Ramos (cell line): ENCODE data around the gene CSKMT.
"Not testable (repeated sequence)": the region's sequence is repeated elsewhere in the genome, so short reads cannot be mapped to it uniquely, and the experiment has no call there.

Experiments used
- in situ Hi-C: fragments of 300-500 bp; cut with MboI; formaldehyde crosslinking; loops from one replicate; pipeline ENCODE4 v1.14.3; 2022; ENCODE audit warnings: low sequenced_read_pairs; ENCODE audit not compliant: unreplicated experiment

Gene CSKMT

DNA sequence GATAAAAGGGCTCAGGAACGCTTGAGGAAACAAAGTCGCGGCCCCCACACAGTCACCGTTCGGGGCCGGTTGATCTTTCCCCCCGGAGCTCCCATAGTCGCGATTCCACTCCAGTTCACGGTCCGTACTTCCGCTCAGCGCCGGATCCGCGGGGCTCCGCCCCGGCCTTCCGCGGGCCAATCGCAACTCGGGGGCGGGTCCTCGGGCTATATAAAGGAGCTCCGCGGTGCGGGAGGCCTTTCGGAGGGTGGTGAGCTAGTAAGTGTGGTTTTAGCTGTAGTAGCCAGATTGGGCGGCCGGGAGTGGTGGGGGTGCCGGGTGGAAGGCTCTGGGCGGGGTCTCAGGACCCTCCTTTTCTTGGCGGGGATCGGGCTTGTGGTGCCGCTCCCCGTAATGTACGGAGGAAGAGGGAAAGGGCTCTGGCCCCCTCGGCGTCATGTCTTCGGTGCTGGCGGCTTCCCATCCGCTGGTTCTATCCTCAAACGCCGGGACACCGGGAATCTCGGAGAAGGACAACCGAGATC lies at the start of gene CSKMT, which contains the start of gene C11orf98:
Gene CSKMT (plus strand): TSS at position 238 of the 524 bp plus-strand sequence. CDS start 568 bp downstream, outside the sequence.
Gene C11orf98 (minus strand): TSS at position 136 of the 524 bp plus-strand sequence. CDS start 41 bp downstream, at position 95.
- in situ Hi-C loops = no loop called here

DNA sequence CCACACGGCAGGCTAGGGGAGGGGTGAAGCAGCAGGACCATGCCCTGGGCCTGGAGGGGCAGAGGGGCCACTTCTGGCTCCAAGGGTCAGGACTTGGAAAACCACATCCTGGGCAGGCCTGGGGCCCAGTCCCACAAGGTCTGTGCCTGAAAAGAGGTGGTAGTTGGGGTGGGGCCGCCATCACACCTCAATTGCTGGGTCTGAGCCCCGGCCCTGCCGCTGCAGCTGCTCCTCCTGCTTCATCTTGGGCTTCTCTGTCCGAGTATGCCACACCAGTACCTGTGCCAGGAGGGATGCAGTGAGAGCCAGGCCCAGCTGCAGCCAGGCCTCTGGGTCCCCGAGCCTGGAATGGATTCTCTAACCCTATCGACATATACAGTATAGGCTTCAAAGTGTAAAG lies 49.6 kb upstream of the CSKMT start:
- in situ Hi-C loops = loop anchor here (25.0 kb wide), 1 partner anchor 1622 kb away; the partner anchor contains the start of genes DNAJC4, FKBP2, NUDT22 and PPP1R14B

DNA sequence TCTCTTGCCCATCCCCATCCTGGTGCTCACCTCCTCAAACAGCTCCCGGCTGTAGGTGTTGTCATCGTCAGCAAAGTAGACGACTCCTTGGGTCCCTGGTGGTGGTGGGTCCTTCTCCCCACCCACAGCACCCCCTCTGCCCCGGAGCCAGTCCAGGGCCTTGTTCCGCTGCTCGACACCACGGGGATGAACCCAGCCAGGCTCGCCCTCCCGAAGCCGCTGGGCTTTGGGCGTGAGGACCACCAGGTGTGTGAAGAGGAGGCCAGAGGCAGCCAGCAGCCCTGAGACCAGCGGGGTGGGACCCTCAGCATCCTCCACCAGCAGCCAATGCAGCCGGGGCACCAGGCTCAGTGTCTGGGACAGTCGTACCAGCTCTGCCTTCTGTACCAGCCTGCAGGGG lies 48.2 kb upstream of the CSKMT start:
- in situ Hi-C loops = loop anchor here (25.0 kb wide), 1 partner anchor 1620 kb away; the partner anchor contains the start of genes DNAJC4, FKBP2, NUDT22 and PPP1R14B

GRCh38 chr11:62621027-62621566 lies 44.0 kb upstream of the CSKMT start:
- in situ Hi-C loops = loop anchor here (25.0 kb wide), 1 partner anchor 1616 kb away; the partner anchor contains the start of genes DNAJC4, FKBP2, NUDT22 and PPP1R14B

GRCh38 chr11:62621567-62622470 lies 43.3 kb upstream of the CSKMT start, which contains the start of gene B3GAT3:
Gene B3GAT3, minus strand, starts transcription at chr11:62621986. Its CDS starts 39 bp downstream, at chr11:62621947.
- in situ Hi-C loops = loop anchor here (25.0 kb wide), 1 partner anchor 1615 kb away; the partner anchor contains the start of genes DNAJC4, FKBP2, NUDT22 and PPP1R14B

- in situ Hi-C loops = loop anchor here (25.0 kb wide), 1 partner anchor 1615 kb away; the partner anchor contains the start of genes DNAJC4, FKBP2, NUDT22 and PPP1R14B
Measured at GRCh38 chr11:62622476-62623089, 42.5 kb upstream of the CSKMT start.

DNA sequence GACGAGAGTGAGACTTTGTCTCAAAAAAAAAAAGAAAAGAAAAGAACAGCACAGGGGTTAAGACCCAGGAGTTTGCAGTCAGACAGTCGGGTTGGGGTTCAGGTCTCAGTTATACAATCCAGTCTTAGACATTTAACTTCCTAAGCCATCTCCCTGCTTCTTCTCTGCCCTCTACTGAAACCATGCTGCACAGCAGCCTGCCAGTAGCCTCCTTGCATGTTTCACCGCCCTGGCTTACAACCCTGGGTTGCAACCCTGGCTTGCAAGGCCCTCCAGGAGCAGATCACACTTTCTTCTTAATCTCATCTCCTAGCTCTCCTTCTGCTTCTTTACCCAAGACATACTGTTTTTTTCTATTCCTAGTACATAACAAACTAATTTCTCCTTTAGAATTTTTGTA lies 37.4 kb upstream of the CSKMT start:
- in situ Hi-C loops = no loop called here

GRCh38 chr11:62632492-62632891 lies 32.6 kb upstream of the CSKMT start:
- in situ Hi-C loops = no loop called here

DNA sequence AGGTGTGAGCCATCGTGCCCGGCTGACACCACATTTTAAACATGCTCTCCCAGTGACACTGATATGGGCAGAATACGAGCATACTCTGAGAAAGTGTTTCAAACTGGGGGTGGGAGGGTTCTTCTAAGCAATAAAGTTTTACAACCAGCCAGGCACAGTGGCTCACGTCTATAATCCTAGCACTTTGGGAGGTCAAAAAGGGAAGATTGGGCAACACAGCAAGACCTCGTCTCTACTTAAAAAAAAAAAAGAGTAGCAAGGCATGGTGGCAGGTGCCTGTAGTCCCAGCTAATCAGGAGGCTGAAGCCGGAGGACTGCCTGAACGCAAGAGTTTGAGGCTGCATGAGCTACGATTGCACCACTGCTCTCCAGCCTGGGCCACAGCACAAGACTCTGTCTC lies 20.9 kb upstream of the CSKMT start:
- in situ Hi-C loops = no loop called here

DNA sequence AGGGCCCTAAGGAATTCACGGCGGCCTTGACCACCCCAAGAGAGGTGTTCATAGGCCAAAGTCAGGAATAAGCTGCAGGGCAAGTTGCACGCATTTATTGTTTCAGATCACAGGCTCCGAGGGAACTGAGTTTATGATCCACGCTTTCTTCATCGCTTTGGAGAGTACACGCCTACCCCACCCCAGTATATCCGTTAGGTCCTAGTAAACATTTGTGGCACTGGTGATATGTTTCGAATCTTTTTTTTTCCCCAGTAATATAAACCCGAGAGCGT lies 19.5 kb upstream of the CSKMT start:
- in situ Hi-C loops = no loop called here

- in situ Hi-C loops = no loop called here
Measured at GRCh38 chr11:62645946-62646824, 18.9 kb upstream of the CSKMT start, which contains the start of gene GANAB. Gene GANAB, minus strand, starts transcription at chr11:62646613. Its CDS starts 14 bp downstream, at chr11:62646599.

DNA sequence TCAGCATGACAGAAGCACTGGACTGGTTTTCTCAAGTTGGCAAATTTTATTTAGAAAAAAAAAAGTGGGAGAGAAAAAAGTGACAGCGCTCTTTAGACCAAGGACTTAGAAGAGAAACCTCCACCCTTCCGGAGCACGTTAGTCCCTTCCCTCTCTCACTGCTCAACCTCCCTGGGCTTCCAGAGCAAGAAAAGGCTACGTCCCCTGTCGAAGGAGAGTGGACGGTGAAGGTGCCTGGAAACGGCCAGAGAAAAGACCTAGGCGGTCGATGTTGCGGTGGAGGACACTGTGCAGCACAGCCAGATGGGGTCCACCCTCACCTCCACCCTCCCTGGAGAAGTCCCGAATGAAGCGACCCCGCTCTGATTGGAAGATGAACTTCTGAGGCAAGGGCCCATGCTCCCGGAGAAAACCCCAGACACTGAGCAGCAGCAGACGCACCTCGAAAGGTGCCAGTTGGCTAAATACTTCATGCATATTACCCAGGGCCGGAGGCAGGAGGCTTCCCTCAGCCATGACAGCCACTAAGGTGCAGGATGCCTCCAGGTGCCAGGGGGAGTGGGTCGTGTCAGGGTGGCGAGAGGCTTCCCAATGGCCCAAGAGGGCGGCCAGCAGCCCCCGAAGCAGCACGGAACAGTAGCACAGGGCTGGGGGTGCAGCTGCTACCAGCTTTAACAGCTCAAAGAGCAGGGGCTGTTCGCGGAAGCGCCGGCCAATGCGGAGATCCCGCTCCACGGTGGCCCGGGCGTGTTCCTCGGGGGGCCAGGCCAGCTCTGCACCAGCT lies 18.1 kb upstream of the CSKMT start:
- in situ Hi-C loops = no loop called here

- in situ Hi-C loops = no loop called here
Measured at GRCh38 chr11:62647609-62648005, 17.5 kb upstream of the CSKMT start.

- in situ Hi-C loops = no loop called here
Measured at GRCh38 chr11:62648185-62648966, 16.7 kb upstream of the CSKMT start.

DNA sequence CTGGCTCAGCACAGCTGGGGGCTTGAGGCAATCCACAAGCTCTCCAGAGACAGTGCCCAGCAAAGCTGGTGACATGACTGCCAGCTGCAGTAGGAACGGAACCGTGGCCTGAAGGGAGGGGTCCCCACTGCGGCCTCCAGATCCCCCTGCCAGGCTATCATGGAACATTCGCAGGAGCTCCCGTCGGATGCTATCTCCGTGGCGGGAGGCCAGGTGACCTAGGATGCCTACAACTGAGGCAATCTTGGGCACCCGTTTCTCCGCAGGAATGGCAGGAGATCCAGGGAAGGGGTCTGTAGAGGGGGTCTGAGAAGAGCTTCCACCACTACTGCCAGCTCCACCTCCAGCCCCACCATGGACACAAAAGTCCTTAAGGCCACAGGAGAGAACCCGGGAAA lies 16.1 kb upstream of the CSKMT start:
- in situ Hi-C loops = no loop called here

DNA sequence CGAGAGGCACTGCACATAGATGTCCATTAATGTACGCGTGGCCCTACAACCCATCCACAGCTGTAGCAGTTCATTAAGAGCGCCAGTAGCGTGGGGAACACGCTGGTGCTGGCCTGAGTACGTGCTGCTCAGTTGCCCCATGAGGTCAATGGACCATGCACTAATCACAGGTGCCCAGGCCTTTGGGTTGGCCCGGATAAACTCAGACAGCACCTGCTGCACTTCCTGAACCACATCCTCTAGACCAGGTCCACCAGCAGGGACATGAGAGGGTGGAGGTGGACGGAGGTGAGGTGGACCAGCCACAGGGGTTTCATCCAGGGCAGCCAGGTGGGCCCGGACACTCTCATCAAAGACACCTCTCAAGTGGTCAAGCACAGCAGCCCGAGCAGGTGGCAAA lies 15.6 kb upstream of the CSKMT start:
- in situ Hi-C loops = no loop called here

GRCh38 chr11:62650283-62650682 lies 14.8 kb upstream of the CSKMT start:
- in situ Hi-C loops = not testable (repeated sequence)
